Measurements from ENCODE around the gene NFE2L1.
"Not testable (repeated sequence)": the region's sequence is repeated elsewhere in the genome, so short reads cannot be mapped to it uniquely, and the experiment has no call there.

DNA sequence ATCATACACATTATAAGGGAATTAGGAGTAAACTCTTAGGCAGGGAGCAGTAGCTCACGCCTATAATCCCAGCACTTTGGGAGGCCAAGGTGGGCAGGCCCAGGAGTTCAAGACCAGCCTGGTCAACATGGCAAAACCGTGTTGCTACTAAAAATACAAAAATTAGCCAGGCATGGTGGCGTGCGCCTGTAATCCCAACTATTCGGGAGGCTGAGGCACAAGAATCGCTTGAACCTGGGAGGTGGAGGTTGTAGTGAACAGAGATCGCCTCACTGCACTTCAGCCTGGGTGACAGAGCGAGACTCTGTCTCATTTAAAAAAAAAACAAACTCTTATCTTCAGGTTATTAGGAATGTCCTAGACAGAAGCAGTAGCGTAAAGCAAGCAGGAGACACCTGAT is 24.7 kb downstream of the NFE2L1 start:
- not testable (repeated sequence) for TF ChIP-seq POLR2A (IDR thresholded peaks at IDR 0.05; ENCODE audit: low read length); CHD4 (IDR thresholded peaks at IDR 0.05; ENCODE audit: borderline replicate concordance); RNF2 (IDR thresholded peaks at IDR 0.05; ENCODE audit: borderline replicate concordance, low read depth); RAD21 (conservative IDR thresholded peaks at IDR 0.05 in 1 of 2, IDR thresholded peaks at IDR 0.05 in 1 of 2); TP53 (CRISPR knock-in tag; IDR thresholded peaks at IDR 0.05); MAZ (IDR thresholded peaks at IDR 0.05; ENCODE audit: borderline replicate concordance, low read depth, low read length); RFX5 (IDR thresholded peaks at IDR 0.05); SREBF2 (IDR thresholded peaks at IDR 0.05)
- TF ChIP-seq, protein P1, sequence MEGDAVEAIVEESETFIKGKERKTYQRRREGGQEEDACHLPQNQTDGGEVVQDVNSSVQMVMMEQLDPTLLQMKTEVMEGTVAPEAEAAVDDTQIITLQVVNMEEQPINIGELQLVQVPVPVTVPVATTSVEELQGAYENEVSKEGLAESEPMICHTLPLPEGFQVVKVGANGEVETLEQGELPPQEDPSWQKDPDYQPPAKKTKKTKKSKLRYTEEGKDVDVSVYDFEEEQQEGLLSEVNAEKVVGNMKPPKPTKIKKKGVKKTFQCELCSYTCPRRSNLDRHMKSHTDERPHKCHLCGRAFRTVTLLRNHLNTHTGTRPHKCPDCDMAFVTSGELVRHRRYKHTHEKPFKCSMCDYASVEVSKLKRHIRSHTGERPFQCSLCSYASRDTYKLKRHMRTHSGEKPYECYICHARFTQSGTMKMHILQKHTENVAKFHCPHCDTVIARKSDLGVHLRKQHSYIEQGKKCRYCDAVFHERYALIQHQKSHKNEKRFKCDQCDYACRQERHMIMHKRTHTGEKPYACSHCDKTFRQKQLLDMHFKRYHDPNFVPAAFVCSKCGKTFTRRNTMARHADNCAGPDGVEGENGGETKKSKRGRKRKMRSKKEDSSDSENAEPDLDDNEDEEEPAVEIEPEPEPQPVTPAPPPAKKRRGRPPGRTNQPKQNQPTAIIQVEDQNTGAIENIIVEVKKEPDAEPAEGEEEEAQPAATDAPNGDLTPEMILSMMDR (IDR thresholded peaks at IDR 0.05), result not testable (repeated sequence)
- TF ChIP-seq, protein P2, sequence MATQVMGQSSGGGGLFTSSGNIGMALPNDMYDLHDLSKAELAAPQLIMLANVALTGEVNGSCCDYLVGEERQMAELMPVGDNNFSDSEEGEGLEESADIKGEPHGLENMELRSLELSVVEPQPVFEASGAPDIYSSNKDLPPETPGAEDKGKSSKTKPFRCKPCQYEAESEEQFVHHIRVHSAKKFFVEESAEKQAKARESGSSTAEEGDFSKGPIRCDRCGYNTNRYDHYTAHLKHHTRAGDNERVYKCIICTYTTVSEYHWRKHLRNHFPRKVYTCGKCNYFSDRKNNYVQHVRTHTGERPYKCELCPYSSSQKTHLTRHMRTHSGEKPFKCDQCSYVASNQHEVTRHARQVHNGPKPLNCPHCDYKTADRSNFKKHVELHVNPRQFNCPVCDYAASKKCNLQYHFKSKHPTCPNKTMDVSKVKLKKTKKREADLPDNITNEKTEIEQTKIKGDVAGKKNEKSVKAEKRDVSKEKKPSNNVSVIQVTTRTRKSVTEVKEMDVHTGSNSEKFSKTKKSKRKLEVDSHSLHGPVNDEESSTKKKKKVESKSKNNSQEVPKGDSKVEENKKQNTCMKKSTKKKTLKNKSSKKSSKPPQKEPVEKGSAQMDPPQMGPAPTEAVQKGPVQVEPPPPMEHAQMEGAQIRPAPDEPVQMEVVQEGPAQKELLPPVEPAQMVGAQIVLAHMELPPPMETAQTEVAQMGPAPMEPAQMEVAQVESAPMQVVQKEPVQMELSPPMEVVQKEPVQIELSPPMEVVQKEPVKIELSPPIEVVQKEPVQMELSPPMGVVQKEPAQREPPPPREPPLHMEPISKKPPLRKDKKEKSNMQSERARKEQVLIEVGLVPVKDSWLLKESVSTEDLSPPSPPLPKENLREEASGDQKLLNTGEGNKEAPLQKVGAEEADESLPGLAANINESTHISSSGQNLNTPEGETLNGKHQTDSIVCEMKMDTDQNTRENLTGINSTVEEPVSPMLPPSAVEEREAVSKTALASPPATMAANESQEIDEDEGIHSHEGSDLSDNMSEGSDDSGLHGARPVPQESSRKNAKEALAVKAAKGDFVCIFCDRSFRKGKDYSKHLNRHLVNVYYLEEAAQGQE (IDR thresholded peaks at IDR 0.05), result not testable (repeated sequence)
- TF ChIP-seq, protein P3, sequence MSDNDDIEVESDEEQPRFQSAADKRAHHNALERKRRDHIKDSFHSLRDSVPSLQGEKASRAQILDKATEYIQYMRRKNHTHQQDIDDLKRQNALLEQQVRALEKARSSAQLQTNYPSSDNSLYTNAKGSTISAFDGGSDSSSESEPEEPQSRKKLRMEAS (IDR thresholded peaks at IDR 0.05), result not testable (repeated sequence)

Measured in A549 (cell line).